ENCODE measurements around the gene SLC39A11.

- TF ChIP-seq CTCF (conservative IDR thresholded peaks at IDR 0.05; ENCODE audit: low read length) (peak; percentile 30; the same call in 1 of the 2 replicates), EZH2phosphoT487 (IDR thresholded peaks at IDR 0.05; ENCODE audit: borderline replicate concordance, low read depth, low read length) (no peak)
Measured at GRCh38 chr17:72657467-72658317, 434.8 kb downstream of the SLC39A11 start.

All from OCI-LY7 (cell line).